ENCODE data around the gene SENP3. TPM values are rescaled to one million over a fixed set of nuclear protein-coding genes. Genes with fewer than 3 reads are reported as not detected.

The SENP3 gene
- total RNA-seq, 3 donors from 2014 or later: 27.9 to 60.2 (median 37.7) TPM

- DNase-seq (peak in 1 of 3 donors; percentile 33), ATAC-seq (no peak)
- H3K4me1 ChIP-seq (ENCODE audit: low read depth): peaks cover 19% of the 10 kb centered on the region
- no peak overlapping the region for H3K4me3 ChIP-seq
- no peaks in the 10 kb centered on the region for H3K9me3 ChIP-seq
- TF ChIP-seq CTCF (IDR thresholded peaks at IDR 0.05): no peak
- peaks cover 10% of the 10 kb centered on the region for H3K36me3 ChIP-seq (ENCODE audit: low read depth)
- intact Hi-C loops (cut with DNase I, micrococcal nuclease): no loop called here
Observed at GRCh38 chr17:7570351-7570750, 8.6 kb downstream of the SENP3 start.

GRCh38 chr17:7572338-7572587, 10.5 kb downstream of the SENP3 start:
- Histone ChIP-seq H3K4me3 (peak overlapping the region; percentile 100), H3K36me3 (ENCODE audit: low read depth) (peaks cover 12% of the 10 kb centered on the region), H3K4me1 (ENCODE audit: low read depth) (peaks cover 22% of the 10 kb centered on the region), H3K9me3 (no peaks in the 10 kb centered on the region)
- TF ChIP-seq CTCF (IDR thresholded peaks at IDR 0.05): no peak
- intact Hi-C loops (cut with DNase I, micrococcal nuclease): no loop called here
- ATAC-seq (no peak), DNase-seq (no peak)

- ATAC-seq (peak; percentile 93), DNase-seq (peak; percentile 99 to 100 (median 100))
- Histone ChIP-seq H3K36me3 (ENCODE audit: low read depth) (peaks cover 16% of the 10 kb centered on the region), H3K9me3 (no peaks in the 10 kb centered on the region), H3K4me3 (peak overlapping the region; percentile 100), H3K4me1 (ENCODE audit: low read depth) (peaks cover 24% of the 10 kb centered on the region)
- TF ChIP-seq CTCF (IDR thresholded peaks at IDR 0.05): peak; percentile 20
- intact Hi-C loops (cut with DNase I, micrococcal nuclease): no loop called here
Observed at GRCh38 chr17:7572588-7573323, 11.0 kb downstream of the SENP3 start.

- peak overlapping the region; percentile 100 for H3K4me3 ChIP-seq
- intact Hi-C loops (cut with DNase I, micrococcal nuclease): no loop called here
- no peaks in the 10 kb centered on the region for H3K9me3 ChIP-seq
- peak; percentile 66 for ATAC-seq
- H3K4me1 ChIP-seq (ENCODE audit: low read depth): peaks cover 28% of the 10 kb centered on the region
- no peak for TF ChIP-seq CTCF (IDR thresholded peaks at IDR 0.05)
- peaks cover 22% of the 10 kb centered on the region for H3K36me3 ChIP-seq (ENCODE audit: low read depth)
- peak; percentile 88 to 95 (median 91) for DNase-seq
Observed at GRCh38 chr17:7573324-7574080, 11.8 kb downstream of the SENP3 start.

GRCh38 chr17:7574176-7574953, 12.6 kb downstream of the SENP3 start:
- DNase-seq: peak in 2 of 3 donors; percentile 5 to 7
- intact Hi-C loops (cut with DNase I, micrococcal nuclease): no loop called here
- TF ChIP-seq CTCF (IDR thresholded peaks at IDR 0.05): no peak
- Histone ChIP-seq H3K4me1 (ENCODE audit: low read depth) (peaks cover 36% of the 10 kb centered on the region), H3K36me3 (ENCODE audit: low read depth) (peaks cover 27% of the 10 kb centered on the region), H3K9me3 (no peaks in the 10 kb centered on the region), H3K4me3 (no peak overlapping the region)
- no peak for ATAC-seq
